ENCODE measurements around the gene S100A7A. TPM values are rescaled to one million over a fixed set of nuclear protein-coding genes. Genes with fewer than 3 reads are reported as not detected.
"Not testable (repeated sequence)": the region's sequence is repeated elsewhere in the genome, so short reads cannot be mapped to it uniquely, and the experiment has no call there.

The S100A7A gene
- total and polyA plus RNA-seq, 8 donors: 0.20 TPM; not detected in 7

GRCh38 chr1:153417136-153417888, 992 bp downstream of the S100A7A start:
- Histone ChIP-seq H3K36me3 (no peaks in the 10 kb centered on the region), H3K27ac (no peak overlapping the region), H3K27me3 (peaks cover 0 to 39% (median 0%) of the 10 kb centered on the region in 3 donors), H3K4me1 (no peaks in the 10 kb centered on the region), H3K9me3 (no peaks in the 10 kb centered on the region), H3K4me3 (no peak overlapping the region)
- DNase-seq: no peak
- no peak for TF ChIP-seq CTCF (IDR thresholded peaks at IDR 0.05)
- TF ChIP-seq POLR2A (IDR thresholded peaks at IDR 0.05): no peak
- TF ChIP-seq EP300 (IDR thresholded peaks at IDR 0.05): no peak
- no peak for TF ChIP-seq POLR2AphosphoS5 (IDR thresholded peaks at IDR 0.05)
- 62 to 75% (median 72%) methylated on average over 8 to 12 of the region's 12 CpGs for WGBS, 5 donors
- intact Hi-C loops (cut with DNase I; ENCODE audit: low total_unique reads): no loop called here

GRCh38 chr1:153418758-153419435, 2.6 kb downstream of the S100A7A start:
- H3K4me1 ChIP-seq; H3K36me3 ChIP-seq; DNase-seq; H3K9me3 ChIP-seq; H3K27ac ChIP-seq; intact Hi-C loops (cut with DNase I; ENCODE audit: low total_unique reads); H3K4me3 ChIP-seq: not testable (repeated sequence)
- H3K27me3 ChIP-seq: peaks cover 0 to 39% (median 0%) of the 10 kb centered on the region in 3 donors
- 56 to 64% (median 61%) methylated on average over 7 of the region's 7 CpGs for WGBS, 5 donors

GRCh38 chr1:153419436-153419793, 3.1 kb downstream of the S100A7A start:
- H3K4me3 ChIP-seq; H3K9me3 ChIP-seq; H3K4me1 ChIP-seq; DNase-seq; H3K36me3 ChIP-seq; intact Hi-C loops (cut with DNase I; ENCODE audit: low total_unique reads); H3K27ac ChIP-seq: not testable (repeated sequence)
- WGBS, 5 donors: 31 to 59% (median 46%) methylated on average over 2 of the region's 2 CpGs
- H3K27me3 ChIP-seq: peaks cover 0 to 39% (median 0%) of the 10 kb centered on the region in 3 donors

- H3K4me1 ChIP-seq: no peaks in the 10 kb centered on the region
- H3K27me3 ChIP-seq: peaks cover 0 to 39% (median 0%) of the 10 kb centered on the region in 3 donors
- H3K4me3 ChIP-seq: no peak overlapping the region
- H3K9me3 ChIP-seq: no peaks in the 10 kb centered on the region
- no peaks in the 10 kb centered on the region for H3K36me3 ChIP-seq
- no peak overlapping the region for H3K27ac ChIP-seq
- WGBS, 5 donors: 59 to 77% (median 64%) methylated on average over 2 of the region's 2 CpGs
- no peak for DNase-seq
- intact Hi-C loops (cut with DNase I; ENCODE audit: low total_unique reads): no loop called here
- no peak for TF ChIP-seq POLR2AphosphoS5 (IDR thresholded peaks at IDR 0.05)
- no peak for TF ChIP-seq POLR2A (IDR thresholded peaks at IDR 0.05)
- TF ChIP-seq CTCF (IDR thresholded peaks at IDR 0.05): no peak
- no peak for TF ChIP-seq EP300 (IDR thresholded peaks at IDR 0.05)
Measured at GRCh38 chr1:153420306-153420705, 4.0 kb downstream of the S100A7A start.

GRCh38 chr1:153422450-153423068, 6.2 kb downstream of the S100A7A start:
- 6 to 10% (median 8%) methylated on average over 6 of the region's 6 CpGs for WGBS, 5 donors
- Histone ChIP-seq H3K27ac (no peak overlapping the region), H3K9me3 (no peaks in the 10 kb centered on the region), H3K27me3 (peaks cover 0 to 40% (median 5%) of the 10 kb centered on the region in 3 donors), H3K4me3 (no peak overlapping the region), H3K36me3 (no peaks in the 10 kb centered on the region), H3K4me1 (no peaks in the 10 kb centered on the region)
- no peak for TF ChIP-seq CTCF (IDR thresholded peaks at IDR 0.05)
- TF ChIP-seq POLR2A (IDR thresholded peaks at IDR 0.05): no peak
- no peak for TF ChIP-seq EP300 (IDR thresholded peaks at IDR 0.05)
- DNase-seq: peak; percentile 78 to 90
- intact Hi-C loops (cut with DNase I; ENCODE audit: low total_unique reads): no loop called here
